DMS 273 treated with DMSO at 0.1 percent for 48 hours (cell line): ENCODE measurements around the gene WFIKKN1.
"Not testable (repeated sequence)": the region's sequence is repeated elsewhere in the genome, so short reads cannot be mapped to it uniquely, and the experiment has no call there.

Experiments
- DNase-seq: peaks from one replicate; lab custom pipeline; 2025; lab: John Stamatoyannopoulos, UW

WFIKKN1 gene

GRCh38 chr16:595942-596735 is 34.6 kb upstream of the WFIKKN1 start:
- DNase-seq: no peak

GRCh38 chr16:596736-597060 is 34.1 kb upstream of the WFIKKN1 start:
- no peak for DNase-seq

- DNase-seq: not testable (repeated sequence)
These were observed 33.1 kb upstream of the WFIKKN1 start for GRCh38 chr16:597655-598054.

DNA sequence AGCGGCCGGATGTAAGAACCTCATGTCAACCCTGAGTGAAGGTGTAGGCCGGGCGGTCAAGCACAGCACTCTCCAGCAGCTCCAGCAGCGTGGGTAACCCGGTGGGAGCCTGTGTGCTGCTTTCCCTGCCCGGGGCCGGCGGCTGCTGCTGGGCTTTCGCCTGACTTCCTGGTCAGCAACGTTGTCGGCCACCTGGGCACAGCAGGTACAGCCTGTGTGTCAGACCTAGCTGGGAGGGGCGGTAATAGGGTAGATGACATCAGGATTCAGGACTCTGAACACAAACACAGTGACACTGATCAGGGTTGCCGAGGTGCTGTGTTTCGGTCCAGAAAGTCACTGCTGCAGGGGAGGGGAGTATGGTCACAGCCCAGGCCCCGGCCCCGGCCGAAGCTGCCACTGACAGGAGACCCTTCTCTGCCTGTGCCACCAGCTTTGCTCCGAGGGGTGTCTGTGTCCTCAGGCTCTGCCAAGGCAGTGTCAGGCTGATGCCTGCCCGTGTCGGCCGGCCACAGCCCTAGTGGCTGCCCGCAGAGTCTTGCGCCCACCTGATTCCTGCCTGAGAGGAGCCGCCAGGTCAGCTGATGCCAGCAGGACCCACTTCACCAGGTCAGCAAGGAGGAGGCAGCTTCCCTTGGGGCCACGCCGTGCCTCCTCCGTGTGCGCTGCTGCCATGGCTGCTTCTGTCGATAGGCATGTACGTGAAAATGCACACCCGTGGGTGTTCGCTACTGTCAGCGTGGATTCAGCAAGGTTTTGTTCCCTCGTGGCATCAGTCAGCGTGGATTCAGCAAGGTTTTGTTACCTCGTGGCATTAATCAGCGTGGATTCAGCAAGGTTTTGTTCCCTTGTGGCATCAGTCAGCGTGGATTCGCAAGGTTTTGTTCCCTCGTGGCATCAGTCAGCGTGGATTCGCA is 31.7 kb upstream of the WFIKKN1 start:
- DNase-seq: no peak

DNA sequence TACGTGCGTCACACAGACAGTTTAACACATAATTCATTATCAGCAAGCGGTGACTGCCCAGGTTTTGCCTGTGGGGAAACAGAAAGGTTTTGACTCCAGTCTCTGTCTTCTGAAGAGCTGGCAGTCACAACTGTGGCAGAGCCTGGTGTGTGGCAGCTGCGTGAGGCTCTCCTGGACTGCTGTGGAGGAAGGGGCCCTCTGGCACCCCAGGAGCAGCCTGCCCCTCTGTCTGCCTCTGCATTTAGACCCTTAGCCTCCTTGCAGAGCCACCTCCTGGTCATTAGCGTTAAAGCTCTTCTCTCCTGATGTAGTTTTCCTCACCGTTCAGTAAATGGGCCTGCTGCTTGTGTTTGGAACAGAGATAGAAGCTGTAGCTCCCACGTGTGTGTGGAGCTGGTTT is 30.0 kb upstream of the WFIKKN1 start:
- no peak for DNase-seq

DNA sequence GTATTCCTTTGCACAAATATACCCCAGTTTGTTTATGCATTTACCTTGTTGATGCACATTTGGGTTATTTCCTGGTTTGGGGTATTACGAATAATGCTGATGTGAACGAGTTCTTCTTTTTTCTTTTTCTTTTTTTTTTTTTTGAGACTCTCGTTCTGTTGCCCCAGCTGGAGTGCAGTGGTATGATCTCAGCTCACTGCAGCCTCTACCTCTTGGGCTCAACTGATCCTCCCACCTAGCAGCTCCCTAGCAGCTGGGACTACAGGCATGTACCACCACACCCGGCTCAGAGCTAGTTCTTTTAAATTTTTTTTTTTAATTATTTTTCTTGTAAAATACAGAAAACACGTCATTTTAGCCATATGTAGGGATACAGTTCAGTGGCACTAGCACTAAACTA is 26.9 kb upstream of the WFIKKN1 start:
- no peak for DNase-seq

DNA sequence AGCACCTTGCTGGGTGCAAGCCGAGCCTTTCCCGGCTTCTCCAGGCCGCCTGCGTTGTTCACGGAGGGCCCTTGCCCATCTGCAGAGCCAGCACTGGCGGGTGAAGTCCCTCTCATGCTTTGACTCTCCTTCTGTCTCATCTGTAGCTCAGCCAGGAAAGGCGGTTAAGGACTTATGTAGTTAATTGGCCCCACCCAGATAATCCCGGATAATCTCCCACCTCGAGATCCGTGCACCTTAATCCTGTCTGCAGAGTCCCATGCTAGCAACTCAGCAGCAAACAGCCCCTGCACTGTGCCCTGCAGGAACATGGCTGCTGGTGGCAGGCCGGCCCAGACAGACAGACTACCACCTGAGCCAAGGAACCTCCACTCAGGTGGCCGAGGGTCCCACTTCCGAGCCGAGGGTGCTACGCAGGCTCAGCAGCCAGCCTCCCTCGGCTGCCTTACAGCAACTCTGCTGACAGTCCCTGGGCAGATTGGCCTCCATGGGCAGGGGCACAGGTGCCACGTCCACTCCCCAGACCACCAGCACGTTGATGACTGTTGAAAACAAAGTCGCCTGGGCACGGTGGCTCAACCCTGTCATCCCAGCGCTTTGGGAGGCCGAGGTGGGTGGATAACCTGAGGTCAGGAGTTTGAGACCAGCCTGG is 24.0 kb upstream of the WFIKKN1 start:
- no peak for DNase-seq

- DNase-seq: no peak
These were observed 22.8 kb upstream of the WFIKKN1 start for GRCh38 chr16:608019-608418.

- DNase-seq: no peak
These were observed 21.5 kb upstream of the WFIKKN1 start for GRCh38 chr16:609316-609715.

DNA sequence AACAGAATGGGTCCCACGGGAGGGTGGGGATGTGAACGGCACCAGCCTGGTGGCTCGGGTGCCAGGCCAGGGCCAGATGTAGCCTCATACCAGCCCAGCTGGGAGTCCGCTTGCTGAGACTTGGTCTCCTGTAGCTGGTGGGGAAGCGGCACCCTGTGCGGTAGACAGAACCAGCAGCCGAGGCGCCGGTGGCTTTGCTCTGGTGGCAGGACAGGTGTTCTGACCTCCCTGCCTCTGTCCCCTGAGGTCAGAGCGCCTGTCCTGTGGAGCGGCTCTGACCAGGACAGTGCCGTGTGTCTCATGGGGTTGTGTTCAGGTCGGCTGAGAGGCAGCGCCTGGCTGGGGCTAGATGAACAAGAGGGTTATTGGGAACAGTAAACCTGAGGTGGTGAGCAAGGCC is 20.8 kb upstream of the WFIKKN1 start:
- no peak for DNase-seq

GRCh38 chr16:610513-611381 is 20.0 kb upstream of the WFIKKN1 start:
- no peak for DNase-seq

DNA sequence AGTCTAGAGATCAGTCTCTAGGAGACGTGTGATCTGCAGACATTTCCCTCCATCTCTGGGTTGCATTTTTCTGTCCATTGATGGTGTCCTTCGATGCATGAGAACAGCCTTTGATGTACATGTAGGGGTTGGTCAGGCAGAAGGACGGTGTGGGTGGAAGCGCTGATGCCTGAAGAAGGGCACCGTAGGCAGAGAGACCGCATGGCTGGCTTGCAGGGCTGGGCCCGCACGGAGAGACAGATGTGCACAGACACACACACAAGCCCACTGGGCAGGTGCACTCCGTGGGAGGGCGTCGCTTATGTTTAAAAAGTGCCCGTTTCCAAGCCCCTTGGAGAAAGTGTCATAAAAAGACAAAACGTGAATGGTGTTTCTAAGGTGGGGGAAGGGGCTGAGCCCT is 15.7 kb upstream of the WFIKKN1 start:
- no peak for DNase-seq

- no peak for DNase-seq
These were observed 13.8 kb upstream of the WFIKKN1 start for GRCh38 chr16:616733-617586.

GRCh38 chr16:617855-618254 is 12.9 kb upstream of the WFIKKN1 start:
- no peak for DNase-seq

- no peak for DNase-seq
These were observed 11.2 kb upstream of the WFIKKN1 start for GRCh38 chr16:619476-620100.

- no peak for DNase-seq
These were observed 9.9 kb upstream of the WFIKKN1 start for GRCh38 chr16:620700-621525.

- no peak for DNase-seq
These were observed 9.2 kb upstream of the WFIKKN1 start for GRCh38 chr16:621526-622105.

DNA sequence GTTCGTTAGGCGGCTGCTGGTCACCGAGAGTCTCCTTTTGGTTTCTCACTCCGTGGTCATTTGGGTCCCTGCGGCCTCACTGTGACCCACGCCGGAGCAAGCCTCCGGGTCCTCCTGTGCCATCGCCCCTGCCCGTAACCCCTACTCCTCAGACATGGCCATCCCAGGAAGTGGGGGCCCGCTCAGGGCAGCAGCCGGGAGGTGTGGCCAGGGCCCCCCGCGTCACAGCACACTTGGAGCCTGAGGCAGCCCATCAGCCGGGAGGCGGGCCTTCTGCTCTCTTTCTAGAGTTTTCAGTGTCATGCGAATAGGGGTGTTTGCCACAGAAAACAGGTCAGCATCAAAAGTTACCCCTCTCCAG is 7.9 kb upstream of the WFIKKN1 start:
- no peak for DNase-seq

DNA sequence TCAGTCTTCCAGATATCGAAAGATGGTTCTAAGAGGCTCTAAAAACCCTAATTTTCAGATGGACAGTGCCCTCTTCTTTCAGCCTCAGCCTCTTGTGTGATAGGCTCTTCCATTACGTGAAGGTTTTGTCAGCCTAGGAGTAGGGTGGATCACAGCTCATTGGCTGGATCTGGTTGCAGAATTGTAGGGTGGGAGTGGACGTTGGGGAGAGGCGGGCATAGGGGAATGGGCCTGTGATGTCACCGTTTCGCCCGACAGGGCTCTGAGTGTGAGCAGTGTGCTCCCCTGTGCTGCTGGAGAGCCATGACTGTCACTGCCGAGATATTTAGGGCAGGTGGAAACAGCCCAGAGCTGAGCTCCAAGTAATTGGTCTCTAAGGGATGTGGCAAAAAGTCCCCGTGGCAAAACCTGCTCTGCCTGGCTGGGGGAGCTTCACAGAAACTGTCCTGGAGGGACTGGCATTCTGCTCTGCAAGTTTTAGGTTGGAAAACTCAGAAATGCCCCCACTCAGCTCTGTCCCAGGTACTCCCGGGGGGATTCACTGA is 6.2 kb upstream of the WFIKKN1 start:
- no peak for DNase-seq
